ENCODE results near the gene RNF220. TPM values are rescaled to one million over a fixed set of nuclear protein-coding genes. Genes with fewer than 3 reads are reported as not detected.

Gene RNF220
- polyA plus RNA-seq, 1 of the 3 experiments (the other 2 are of a cell fraction) = 83.7 TPM

DNA sequence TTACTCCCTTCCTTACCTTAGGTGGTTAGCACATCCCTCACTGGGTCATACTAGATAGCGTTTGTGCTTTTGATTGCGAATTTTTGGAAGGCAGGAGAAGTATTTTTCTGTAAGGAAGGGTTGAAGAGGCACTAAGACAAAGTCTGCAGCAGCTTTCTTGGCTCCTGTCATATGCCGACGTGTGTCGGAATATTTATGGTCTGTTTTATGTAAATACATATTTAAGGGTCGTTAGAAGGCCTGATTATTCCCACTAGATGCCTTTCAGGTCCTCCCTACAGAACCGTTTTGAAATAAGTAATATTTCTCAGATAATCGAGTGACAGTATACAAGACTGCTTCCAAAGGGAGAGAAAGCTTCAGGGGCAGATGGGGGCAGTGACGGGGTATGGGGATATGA, 10.0 kb downstream of the RNF220 start:
- peaks cover 0 to 5% of the 10 kb centered on the region in 2 experiments; a peak in 1 of 4 replicates for H3K4me1 ChIP-seq (ENCODE audit: control insufficient read depth in 1 of 2, insufficient read depth in 2 of 2, low read depth in 1 of 2, low read length in 1 of 2)
- H3F3A ChIP-seq (replicated peaks; ENCODE audit: insufficient read depth) = no peaks in the 10 kb centered on the region
- POLR2A ChIA-PET = no interaction called here
- no peak overlapping the region for H2AFZ ChIP-seq (ENCODE audit: low read depth)
- no peaks in the 10 kb centered on the region for H3K9me3 ChIP-seq
- TF ChIP-seq, protein P1, sequence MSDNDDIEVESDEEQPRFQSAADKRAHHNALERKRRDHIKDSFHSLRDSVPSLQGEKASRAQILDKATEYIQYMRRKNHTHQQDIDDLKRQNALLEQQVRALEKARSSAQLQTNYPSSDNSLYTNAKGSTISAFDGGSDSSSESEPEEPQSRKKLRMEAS (IDR thresholded peaks at IDR 0.05; ENCODE audit: low read depth) = no peak
- TF ChIP-seq, protein P2, sequence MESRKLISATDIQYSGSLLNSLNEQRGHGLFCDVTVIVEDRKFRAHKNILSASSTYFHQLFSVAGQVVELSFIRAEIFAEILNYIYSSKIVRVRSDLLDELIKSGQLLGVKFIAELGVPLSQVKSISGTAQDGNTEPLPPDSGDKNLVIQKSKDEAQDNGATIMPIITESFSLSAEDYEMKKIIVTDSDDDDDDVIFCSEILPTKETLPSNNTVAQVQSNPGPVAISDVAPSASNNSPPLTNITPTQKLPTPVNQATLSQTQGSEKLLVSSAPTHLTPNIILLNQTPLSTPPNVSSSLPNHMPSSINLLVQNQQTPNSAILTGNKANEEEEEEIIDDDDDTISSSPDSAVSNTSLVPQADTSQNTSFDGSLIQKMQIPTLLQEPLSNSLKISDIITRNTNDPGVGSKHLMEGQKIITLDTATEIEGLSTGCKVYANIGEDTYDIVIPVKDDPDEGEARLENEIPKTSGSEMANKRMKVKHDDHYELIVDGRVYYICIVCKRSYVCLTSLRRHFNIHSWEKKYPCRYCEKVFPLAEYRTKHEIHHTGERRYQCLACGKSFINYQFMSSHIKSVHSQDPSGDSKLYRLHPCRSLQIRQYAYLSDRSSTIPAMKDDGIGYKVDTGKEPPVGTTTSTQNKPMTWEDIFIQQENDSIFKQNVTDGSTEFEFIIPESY (IDR thresholded peaks at IDR 0.05; ENCODE audit: borderline replicate concordance, low read depth) = no peak
- TF ChIP-seq, protein P3, sequence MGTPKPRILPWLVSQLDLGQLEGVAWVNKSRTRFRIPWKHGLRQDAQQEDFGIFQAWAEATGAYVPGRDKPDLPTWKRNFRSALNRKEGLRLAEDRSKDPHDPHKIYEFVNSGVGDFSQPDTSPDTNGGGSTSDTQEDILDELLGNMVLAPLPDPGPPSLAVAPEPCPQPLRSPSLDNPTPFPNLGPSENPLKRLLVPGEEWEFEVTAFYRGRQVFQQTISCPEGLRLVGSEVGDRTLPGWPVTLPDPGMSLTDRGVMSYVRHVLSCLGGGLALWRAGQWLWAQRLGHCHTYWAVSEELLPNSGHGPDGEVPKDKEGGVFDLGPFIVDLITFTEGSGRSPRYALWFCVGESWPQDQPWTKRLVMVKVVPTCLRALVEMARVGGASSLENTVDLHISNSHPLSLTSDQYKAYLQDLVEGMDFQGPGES (IDR thresholded peaks at IDR 0.05; ENCODE audit: low read depth, low read length) = no peak
- TF ChIP-seq MEF2A (IDR thresholded peaks at IDR 0.05; ENCODE audit: borderline replicate concordance, low read depth) (no peak), GATA2 (CRISPR knock-in tag; IDR thresholded peaks at IDR 0.05) (no peak), ELF1 (IDR thresholded peaks at IDR 0.05) (no peak), POLR2AphosphoS5 (IDR thresholded peaks at IDR 0.05; ENCODE audit: low read depth, low read length) (no peak), TEAD4 (IDR thresholded peaks at IDR 0.05; ENCODE audit: borderline replicate concordance, insufficient read depth) (no peak), YY1 (IDR thresholded peaks at IDR 0.05; ENCODE audit: low read depth) (no peak), FOSL2 (IDR thresholded peaks at IDR 0.05; ENCODE audit: borderline replicate concordance, low read depth) (no peak), TCF12 (IDR thresholded peaks at IDR 0.05) (no peak), MXI1 (IDR thresholded peaks at IDR 0.05; ENCODE audit: low read depth, low read length) (no peak)
- TF ChIP-seq, protein P4, sequence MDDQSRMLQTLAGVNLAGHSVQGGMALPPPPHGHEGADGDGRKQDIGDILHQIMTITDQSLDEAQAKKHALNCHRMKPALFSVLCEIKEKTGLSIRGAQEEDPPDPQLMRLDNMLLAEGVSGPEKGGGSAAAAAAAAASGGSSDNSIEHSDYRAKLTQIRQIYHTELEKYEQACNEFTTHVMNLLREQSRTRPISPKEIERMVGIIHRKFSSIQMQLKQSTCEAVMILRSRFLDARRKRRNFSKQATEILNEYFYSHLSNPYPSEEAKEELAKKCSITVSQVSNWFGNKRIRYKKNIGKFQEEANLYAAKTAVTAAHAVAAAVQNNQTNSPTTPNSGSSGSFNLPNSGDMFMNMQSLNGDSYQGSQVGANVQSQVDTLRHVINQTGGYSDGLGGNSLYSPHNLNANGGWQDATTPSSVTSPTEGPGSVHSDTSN (IDR thresholded peaks at IDR 0.05) = no peak
- TF ChIP-seq, protein P5, sequence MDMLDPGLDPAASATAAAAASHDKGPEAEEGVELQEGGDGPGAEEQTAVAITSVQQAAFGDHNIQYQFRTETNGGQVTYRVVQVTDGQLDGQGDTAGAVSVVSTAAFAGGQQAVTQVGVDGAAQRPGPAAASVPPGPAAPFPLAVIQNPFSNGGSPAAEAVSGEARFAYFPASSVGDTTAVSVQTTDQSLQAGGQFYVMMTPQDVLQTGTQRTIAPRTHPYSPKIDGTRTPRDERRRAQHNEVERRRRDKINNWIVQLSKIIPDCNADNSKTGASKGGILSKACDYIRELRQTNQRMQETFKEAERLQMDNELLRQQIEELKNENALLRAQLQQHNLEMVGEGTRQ (IDR thresholded peaks at IDR 0.05; ENCODE audit: borderline replicate concordance, low read depth, low read length) = no peak
- TF ChIP-seq, protein P6, sequence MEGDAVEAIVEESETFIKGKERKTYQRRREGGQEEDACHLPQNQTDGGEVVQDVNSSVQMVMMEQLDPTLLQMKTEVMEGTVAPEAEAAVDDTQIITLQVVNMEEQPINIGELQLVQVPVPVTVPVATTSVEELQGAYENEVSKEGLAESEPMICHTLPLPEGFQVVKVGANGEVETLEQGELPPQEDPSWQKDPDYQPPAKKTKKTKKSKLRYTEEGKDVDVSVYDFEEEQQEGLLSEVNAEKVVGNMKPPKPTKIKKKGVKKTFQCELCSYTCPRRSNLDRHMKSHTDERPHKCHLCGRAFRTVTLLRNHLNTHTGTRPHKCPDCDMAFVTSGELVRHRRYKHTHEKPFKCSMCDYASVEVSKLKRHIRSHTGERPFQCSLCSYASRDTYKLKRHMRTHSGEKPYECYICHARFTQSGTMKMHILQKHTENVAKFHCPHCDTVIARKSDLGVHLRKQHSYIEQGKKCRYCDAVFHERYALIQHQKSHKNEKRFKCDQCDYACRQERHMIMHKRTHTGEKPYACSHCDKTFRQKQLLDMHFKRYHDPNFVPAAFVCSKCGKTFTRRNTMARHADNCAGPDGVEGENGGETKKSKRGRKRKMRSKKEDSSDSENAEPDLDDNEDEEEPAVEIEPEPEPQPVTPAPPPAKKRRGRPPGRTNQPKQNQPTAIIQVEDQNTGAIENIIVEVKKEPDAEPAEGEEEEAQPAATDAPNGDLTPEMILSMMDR (IDR thresholded peaks at IDR 0.05) = no peak
- no peaks in the 10 kb centered on the region for H3K36me3 ChIP-seq (replicated peaks in 1 of 2; ENCODE audit: control insufficient read depth in 1 of 2, insufficient read depth in 2 of 2, low read length in 1 of 2)
- H3K4me3 ChIP-seq (ENCODE audit: low read depth in 2 of 2, low read length in 1 of 2) = no peak overlapping the region
- DNase-seq = no peak
- no peaks in the 10 kb centered on the region for H4K20me1 ChIP-seq (ENCODE audit: insufficient read depth)
- H3K9me2 ChIP-seq = no peaks in the 10 kb centered on the region
- CTCF ChIA-PET = interaction anchor here (1.0 kb wide), 1 partner anchor 198 kb away, joined by 4 read pairs; no protein-coding TSS in a partner anchor
- no peak overlapping the region for H3K27ac ChIP-seq (ENCODE audit: low read depth in 2 of 2, low read length in 1 of 2)
- H3K27me3 ChIP-seq (ENCODE audit: insufficient read depth) = peaks cover 96% of the 10 kb centered on the region
- no peak overlapping the region for H3K4me2 ChIP-seq
- H3K9ac ChIP-seq = no peak overlapping the region
- no peaks in the 10 kb centered on the region for H3K79me2 ChIP-seq (ENCODE audit: insufficient read depth)
- 10% methylated on average over 9 of the region's 9 CpGs for WGBS (ENCODE audit: low lambda C conversion rate)

All from SK-N-SH (cell line).